Smooth muscle cell (in vitro differentiated cells): ENCODE measurements around the gene PTF1A. TPM values are rescaled to one million over a fixed set of nuclear protein-coding genes. Genes with fewer than 3 reads are reported as not detected.

ENCODE experiments used
- polyA plus RNA-seq: library from polyadenylated mRNA; unstranded; fragments of >200 nt; fragmentation: Nextera tagmentation; extraction: Ambion mirVana; gene quantifications from 2 replicates; pipeline ENCODE4 v1.2.1, GENCODE V29; 2016
- small RNA-seq: library from RNA; depleted of rRNA; stranded (forward); fragments of <200 nt; gene quantifications from one replicate; pipeline ENCODE3, GENCODE V24; 2014
- total RNA-seq: library from RNA; depleted of rRNA; stranded (reverse); fragments of >200 nt; gene quantifications from 2 replicates; pipeline ENCODE4 v1.2.3, GENCODE V29; 2014

PTF1A gene
- total and polyA plus RNA-seq, 2 experiments from 2014 or later: 0.17 TPM; not detected in 1

Small RNA genes lying within 50 kb of the gene (small RNA-seq; reads per million reads assigned to genes)
- not detected for gene RF00561

Other genes starting within 250 kb of the PTF1A start
- 9.4 and 21.5 TPM in 2 replicates for gene MSRB2, start 96.7 kb upstream of the PTF1A start, total RNA-seq
- 64.0 and 70.9 TPM in 2 replicates for gene MSRB2, start 96.7 kb upstream of the PTF1A start, polyA plus RNA-seq
- gene C10orf67, start 152.5 kb downstream of the PTF1A start, total RNA-seq: not detected in 2 replicates
- not detected in 2 replicates for gene C10orf67, start 152.5 kb downstream of the PTF1A start, polyA plus RNA-seq
- gene OTUD1, start 246.8 kb downstream of the PTF1A start, total RNA-seq: 11.6 and 12.9 TPM in 2 replicates
- gene OTUD1, start 246.8 kb downstream of the PTF1A start, polyA plus RNA-seq: 10.8 and 14.0 TPM in 2 replicates